Liver (tissue), 9 donors: Measurements from ENCODE around the gene TBC1D9B. TPM values are rescaled to one million over a fixed set of nuclear protein-coding genes. Genes with fewer than 3 reads are reported as not detected.

Experiments used
- DNase-seq: peaks from one replicate; pipeline ENCODE4 v3.0.0-alpha.2; 2017; ENCODE audit warnings: low spot score
- H3K27ac ChIP-seq, 2 donors: one replicate each; pipeline ENCODE4 v1.7.0; 2013; ENCODE audit warnings: inconsistent platforms in 2 of 2, low read length in 2 of 2, control low read depth in 1 of 2, low read depth in 1 of 2, mild to moderate bottlenecking in 1 of 2
- H3K27me3 ChIP-seq, 4 donors: one replicate each; pipeline versions ENCODE4 v1.6.1 to v1.7.0; 2013; ENCODE audit warnings: low read length in 3 of 4, inconsistent platforms in 1 of 4, mild to moderate bottlenecking in 1 of 4, moderate library complexity in 1 of 4; ENCODE audit not compliant: control insufficient read depth in 4 of 4, insufficient read depth in 4 of 4
- H3K36me3 ChIP-seq, 4 donors: one replicate each; pipeline versions ENCODE4 v1.6.1 to v1.7.0; 2013; ENCODE audit warnings: low read length in 3 of 4, mild to moderate bottlenecking in 3 of 4, low read depth in 1 of 4, moderate library complexity in 1 of 4; ENCODE audit not compliant: control insufficient read depth in 4 of 4, insufficient read depth in 3 of 4
- H3K4me1 ChIP-seq, 4 donors: one replicate each; pipeline versions ENCODE4 v1.6.1 to v1.7.0; 2013; ENCODE audit warnings: low read length in 3 of 4, mild to moderate bottlenecking in 3 of 4, moderate library complexity in 1 of 4; ENCODE audit not compliant: control insufficient read depth in 4 of 4, insufficient read depth in 4 of 4
- H3K4me3 ChIP-seq, 3 donors: one replicate each; pipeline versions ENCODE4 v1.6.1 to v1.7.0; 2013; ENCODE audit warnings: low read length in 3 of 3, control low read depth in 1 of 3, low read depth in 1 of 3, mild to moderate bottlenecking in 1 of 3
- H3K9ac ChIP-seq, 2 donors: one replicate each; pipeline ENCODE4 v1.7.0; 2013; ENCODE audit warnings: low read length in 2 of 2, mild to moderate bottlenecking in 2 of 2, moderate library complexity in 2 of 2, control low read depth in 1 of 2, low read depth in 1 of 2
- H3K9me3 ChIP-seq, 4 donors: one replicate each; pipeline versions ENCODE4 v1.6.1 to v1.7.0; 2013; ENCODE audit warnings: low read length in 3 of 4; ENCODE audit not compliant: control insufficient read depth in 4 of 4
- ATF3 ChIP-seq: IDR thresholded peaks from 2 replicates; pipeline ENCODE4 v1.6.1; 2016; ENCODE audit warnings: antibody characterized with exemption
- CTCF ChIP-seq: fragments of 150-350 bp; IDR thresholded peaks from 2 replicates; pipeline ENCODE4 v1.5.1; 2017; ENCODE audit warnings: improper control_type of control experiment, low read depth, low read length; ENCODE audit not compliant: missing input control
- FOXA1 ChIP-seq: IDR thresholded peaks from 2 replicates; pipeline ENCODE4 v1.6.1; 2016; ENCODE audit warnings: antibody characterized with exemption
- GABPA ChIP-seq, 2 donors: IDR thresholded peaks in 1 of 2; conservative IDR thresholded peaks in 1 of 2; 2 replicates each; pipeline ENCODE4 v1.6.1; 2016; ENCODE audit warnings: antibody characterized with exemption in 2 of 2, mild to moderate bottlenecking in 1 of 2, moderate library complexity in 1 of 2
- HNF4A ChIP-seq, 2 donors: conservative IDR thresholded peaks; 2 replicates each; pipeline ENCODE4 v1.6.1; 2016; ENCODE audit warnings: antibody characterized with exemption in 2 of 2, mild to moderate bottlenecking in 2 of 2
- HNF4G ChIP-seq: IDR thresholded peaks from 2 replicates; pipeline ENCODE4 v1.6.1; 2016; ENCODE audit warnings: antibody characterized with exemption
- JUND ChIP-seq, 2 donors: IDR thresholded peaks; 2 replicates each; pipeline ENCODE4 v1.6.1; 2016; ENCODE audit warnings: antibody characterized with exemption in 2 of 2
- MAX ChIP-seq: IDR thresholded peaks from 2 replicates; pipeline ENCODE4 v1.6.1; 2016; ENCODE audit warnings: antibody characterized with exemption
- NR2F2 ChIP-seq: IDR thresholded peaks from 2 replicates; pipeline ENCODE4 v1.6.1; 2016; ENCODE audit warnings: antibody characterized with exemption
- RAD21 ChIP-seq, 2 donors: IDR thresholded peaks; 2 replicates each; pipeline ENCODE4 v1.6.1; 2016; ENCODE audit warnings: antibody characterized with exemption in 2 of 2, mild to moderate bottlenecking in 2 of 2
- REST ChIP-seq: IDR thresholded peaks from 2 replicates; pipeline ENCODE4 v1.6.1; 2016; ENCODE audit warnings: antibody characterized with exemption, mild to moderate bottlenecking
- RXRA ChIP-seq, 2 donors: IDR thresholded peaks; 2 replicates each; pipeline ENCODE4 v1.6.1; 2017 to 2018; ENCODE audit warnings: antibody characterized with exemption in 2 of 2, mild to moderate bottlenecking in 1 of 2
- SP1 ChIP-seq: IDR thresholded peaks from 2 replicates; pipeline ENCODE4 v1.6.1; 2018; ENCODE audit warnings: antibody characterized with exemption, mild to moderate bottlenecking
- TAF1 ChIP-seq: conservative IDR thresholded peaks from 2 replicates; pipeline ENCODE4 v1.6.1; 2016; ENCODE audit warnings: antibody characterized with exemption, mild to moderate bottlenecking
- YY1 ChIP-seq: IDR thresholded peaks from 2 replicates; pipeline ENCODE4 v1.6.1; 2016; ENCODE audit warnings: antibody characterized with exemption, mild to moderate bottlenecking
- ZBTB33 ChIP-seq: IDR thresholded peaks from 2 replicates; pipeline ENCODE4 v1.6.1; 2016; ENCODE audit warnings: antibody characterized with exemption
- WGBS: extraction: QIAGEN DNeasy Blood & Tissue Kit; methylation state at CpG from one replicate; pipeline ENCODE4 v1.1.7; 2013; 5-methylcytosine and 5-hydroxymethylcytosine counted together
- polyA plus RNA-seq, 2 donors: library from polyadenylated mRNA; stranded (reverse) in 1 of 2; unstranded in 1 of 2; fragments of 200-250 nt in 1 of 2; fragments of >200 nt in 1 of 2; fragmentation: Nextera tagmentation in 1 of 2; extraction: Ambion mirVana in 1 of 2; gene quantifications; one replicate each; pipeline versions ENCODE4 v1.2.1 to v1.2.3, GENCODE V29; 2013 to 2015
- total RNA-seq, 2 donors: library from RNA; depleted of rRNA; stranded (reverse); fragments of >200 nt; gene quantifications; one replicate each; pipeline ENCODE4 v1.2.3, GENCODE V29; 2014
- donor health status: healthy.
- donor health status: healthy.
- donor health status: healthy.
- donor health status: healthy.
- donor health status: healthy.

The TBC1D9B gene
- total and polyA plus RNA-seq, 4 donors: 23.1 to 55.4 (median 38.7) TPM

GRCh38 chr5:179815491-179816249, 92.0 kb downstream of the TBC1D9B start:
- no peak overlapping the region for H3K9ac ChIP-seq
- peaks cover 21 to 54% (median 33%) of the 10 kb centered on the region in 4 donors for H3K4me1 ChIP-seq
- no peak for TF ChIP-seq HNF4A (conservative IDR thresholded peaks at IDR 0.05)
- H3K27ac ChIP-seq: no peak overlapping the region
- no peaks in the 10 kb centered on the region for H3K27me3 ChIP-seq
- 94% methylated on average over 21 of the region's 21 CpGs for WGBS
- no peak for DNase-seq
- H3K36me3 ChIP-seq: no peaks in the 10 kb centered on the region
- H3K9me3 ChIP-seq: no peaks in the 10 kb centered on the region
- H3K4me3 ChIP-seq: no peak overlapping the region

GRCh38 chr5:179814090-179814489, 93.6 kb downstream of the TBC1D9B start:
- TF ChIP-seq ZBTB33 (no peak), SP1 (no peak), FOXA1 (no peak), MAX (no peak), NR2F2 (no peak), GABPA (IDR thresholded peaks at IDR 0.05 in 1 of 2, conservative IDR thresholded peaks at IDR 0.05 in 1 of 2) (no peak), YY1 (no peak), RXRA (IDR thresholded peaks at IDR 0.05) (no peak), JUND (IDR thresholded peaks at IDR 0.05) (no peak), HNF4G (no peak), ATF3 (no peak), TAF1 (no peak), REST (no peak), CTCF (no peak), RAD21 (IDR thresholded peaks at IDR 0.05) (no peak)

More at GRCh38 chr5:179814090-179814489, 93.6 kb downstream of the TBC1D9B start:
- Histone ChIP-seq H3K36me3 (no peaks in the 10 kb centered on the region), H3K27ac (peak overlapping the region; percentile 5 to 57), H3K4me3 (no peak overlapping the region), H3K9ac (no peak overlapping the region), H3K9me3 (no peaks in the 10 kb centered on the region), H3K4me1 (peaks cover 14 to 40% (median 22%) of the 10 kb centered on the region in 4 donors), H3K27me3 (no peaks in the 10 kb centered on the region)
- WGBS: 86% methylated on average over 3 of the region's 3 CpGs
- DNase-seq: no peak
